Uterus (tissue), 4 donors: Measurements from ENCODE around the gene CLDN1. TPM values are rescaled to one million over a fixed set of nuclear protein-coding genes. Genes with fewer than 3 reads are reported as not detected.

ENCODE experiments used
- DNase-seq, 2 donors: peaks; one replicate each; pipeline ENCODE4 v3.0.0-alpha.2; 2019 to 2020
- H3K27ac ChIP-seq, 2 donors: fragments of 200-600 bp; sonication (generic); 1 replicate in 1 of 2; 2 replicates in 1 of 2; pipeline ENCODE4 v1.5.1; 2016 to 2018
- H3K27me3 ChIP-seq, 2 donors: fragments of 200-600 bp; sonication (generic); one replicate each; pipeline ENCODE4 v1.5.1; 2018 to 2019; ENCODE audit warnings: control low read depth in 1 of 2
- H3K36me3 ChIP-seq, 2 donors: fragments of 200-600 bp; sonication (generic); one replicate each; pipeline ENCODE4 v1.5.1; 2019; ENCODE audit warnings: control low read depth in 1 of 2
- H3K4me1 ChIP-seq, 2 donors: fragments of 200-600 bp; sonication (generic); one replicate each; pipeline ENCODE4 v1.5.1; 2018 to 2019; ENCODE audit warnings: control low read depth in 1 of 2
- H3K4me3 ChIP-seq, 2 donors: fragments of 200-600 bp; sonication (generic); 1 replicate in 1 of 2; 2 replicates in 1 of 2; pipeline ENCODE4 v1.5.1; 2018 to 2019; ENCODE audit warnings: mild to moderate bottlenecking in 1 of 2
- H3K9me3 ChIP-seq, 2 donors: fragments of 200-600 bp; sonication (generic); one replicate each; pipeline ENCODE4 v1.5.1; 2019; ENCODE audit warnings: control low read depth in 1 of 2
- POLR2A ChIP-seq, 2 donors: fragments of 450-650 bp; IDR thresholded peaks; one replicate each; pipeline ENCODE4 v1.6.1; 2016; ENCODE audit warnings: antibody characterized with exemption in 2 of 2, mild to moderate bottlenecking in 1 of 2, moderate library complexity in 1 of 2
- intact Hi-C: fragments of 100-400 bp; cut with DNase I; formaldehyde crosslinking; loops from one replicate; pipeline ENCODE4 v1.15.1; 2023; ENCODE audit warnings: low total_unique reads
- total RNA-seq, 4 donors: library from RNA; depleted of rRNA in 3 of 4; stranded (reverse); fragments of >200 nt in 3 of 4; gene quantifications; one replicate each; pipeline versions ENCODE4 v1.1.0 to v1.2.4, GENCODE V29; 2014 to 2023
- TF ChIP-seq, protein P1 (sequence below), 4 experiments: fragments of 200-600 bp in 2 of 4; fragments of 450-650 bp in 2 of 4; sonication (generic) in 2 of 4; IDR thresholded peaks; one replicate each; pipeline ENCODE4 v1.5.1; 2016 to 2019; ENCODE audit warnings: antibody characterized with exemption in 4 of 4, mild to moderate bottlenecking in 2 of 4, moderate library complexity in 1 of 4
- donor health status: DM: yes; HTN: yes; CAD: no.

Gene CLDN1
- total RNA-seq, 4 donors from 2014 or later: 15.1 to 200 (median 38.6) TPM

DNA sequence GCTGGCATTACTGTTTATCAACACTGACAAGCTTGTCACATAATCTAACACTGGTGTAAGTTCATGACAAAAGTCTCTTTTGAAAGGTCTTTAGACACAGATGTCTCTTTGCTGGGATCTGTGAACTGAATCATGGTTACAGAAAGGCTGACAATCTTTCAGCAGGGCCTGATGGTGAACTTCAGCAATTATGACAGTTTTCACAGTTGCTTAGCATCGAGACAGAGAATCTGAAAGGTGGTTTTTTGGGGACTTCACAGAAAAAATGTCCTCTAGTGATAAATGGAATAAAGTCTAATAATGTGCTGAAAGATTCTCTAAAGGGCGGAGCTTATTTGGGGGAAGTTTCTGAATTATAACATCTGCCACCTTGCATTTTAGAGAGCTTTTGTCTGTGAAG lies 32.3 kb downstream of the CLDN1 start:
- Histone ChIP-seq H3K4me1 (no peaks in the 10 kb centered on the region), H3K4me3 (no peak overlapping the region), H3K9me3 (peaks cover 0 to 11% of the 10 kb centered on the region in 2 donors), H3K27me3 (no peaks in the 10 kb centered on the region), H3K36me3 (no peaks in the 10 kb centered on the region), H3K27ac (no peak overlapping the region)
- TF ChIP-seq POLR2A (IDR thresholded peaks at IDR 0.05): no peak
- TF ChIP-seq, protein P1, sequence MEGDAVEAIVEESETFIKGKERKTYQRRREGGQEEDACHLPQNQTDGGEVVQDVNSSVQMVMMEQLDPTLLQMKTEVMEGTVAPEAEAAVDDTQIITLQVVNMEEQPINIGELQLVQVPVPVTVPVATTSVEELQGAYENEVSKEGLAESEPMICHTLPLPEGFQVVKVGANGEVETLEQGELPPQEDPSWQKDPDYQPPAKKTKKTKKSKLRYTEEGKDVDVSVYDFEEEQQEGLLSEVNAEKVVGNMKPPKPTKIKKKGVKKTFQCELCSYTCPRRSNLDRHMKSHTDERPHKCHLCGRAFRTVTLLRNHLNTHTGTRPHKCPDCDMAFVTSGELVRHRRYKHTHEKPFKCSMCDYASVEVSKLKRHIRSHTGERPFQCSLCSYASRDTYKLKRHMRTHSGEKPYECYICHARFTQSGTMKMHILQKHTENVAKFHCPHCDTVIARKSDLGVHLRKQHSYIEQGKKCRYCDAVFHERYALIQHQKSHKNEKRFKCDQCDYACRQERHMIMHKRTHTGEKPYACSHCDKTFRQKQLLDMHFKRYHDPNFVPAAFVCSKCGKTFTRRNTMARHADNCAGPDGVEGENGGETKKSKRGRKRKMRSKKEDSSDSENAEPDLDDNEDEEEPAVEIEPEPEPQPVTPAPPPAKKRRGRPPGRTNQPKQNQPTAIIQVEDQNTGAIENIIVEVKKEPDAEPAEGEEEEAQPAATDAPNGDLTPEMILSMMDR (IDR thresholded peaks at IDR 0.05): no peak
- no peak for DNase-seq
- intact Hi-C loops: no loop called here

DNA sequence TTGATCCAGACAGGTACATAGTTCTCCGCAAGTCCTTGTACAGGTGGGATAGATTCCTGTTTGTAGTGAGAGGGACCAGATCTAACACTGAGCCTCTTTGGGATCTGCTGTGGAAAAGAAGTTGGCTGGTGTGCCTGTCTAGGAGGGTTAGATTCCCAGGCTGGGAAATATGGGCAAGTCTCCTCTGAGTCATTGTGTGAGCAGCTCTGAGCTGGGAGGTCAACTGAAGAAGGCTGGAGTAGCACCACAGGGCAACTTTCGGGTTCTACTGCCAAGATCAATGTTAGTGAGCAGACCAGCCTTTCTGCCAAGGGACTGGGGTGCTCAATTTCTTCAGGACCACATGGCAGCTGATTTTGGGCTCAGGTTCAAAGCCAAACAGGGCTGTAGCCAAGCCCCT lies 33.4 kb downstream of the CLDN1 start:
- H3K27ac ChIP-seq: no peak overlapping the region
- no peaks in the 10 kb centered on the region for H3K27me3 ChIP-seq
- H3K36me3 ChIP-seq: no peaks in the 10 kb centered on the region
- no peak overlapping the region for H3K4me3 ChIP-seq
- intact Hi-C loops: no loop called here
- H3K4me1 ChIP-seq: no peaks in the 10 kb centered on the region
- no peak for TF ChIP-seq POLR2A (IDR thresholded peaks at IDR 0.05)
- TF ChIP-seq, protein P1 (IDR thresholded peaks at IDR 0.05): no peak
- no peak for DNase-seq
- H3K9me3 ChIP-seq: peaks cover 0 to 11% of the 10 kb centered on the region in 2 donors

DNA sequence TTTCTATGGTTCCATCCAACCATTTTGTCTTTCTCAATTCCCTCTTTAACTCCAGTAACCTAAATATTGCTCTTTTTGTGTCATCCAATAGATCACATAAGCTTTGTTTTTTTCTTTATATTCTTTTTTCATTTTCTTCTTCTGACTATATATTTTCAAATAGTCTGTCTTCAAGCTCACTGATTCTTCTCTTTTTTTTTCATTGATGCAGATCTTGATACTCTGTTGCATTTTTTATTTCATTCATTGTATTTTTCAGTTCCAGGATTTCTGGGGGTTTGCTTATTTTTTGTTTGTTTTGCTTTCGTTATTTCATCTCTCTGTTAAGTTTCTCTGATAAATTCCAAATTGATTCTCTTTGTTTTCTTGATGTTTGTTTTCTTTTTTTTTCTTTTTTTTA lies 36.2 kb downstream of the CLDN1 start:
- DNase-seq: no peak
- no peaks in the 10 kb centered on the region for H3K36me3 ChIP-seq
- no peaks in the 10 kb centered on the region for H3K27me3 ChIP-seq
- TF ChIP-seq, protein P1 (IDR thresholded peaks at IDR 0.05): no peak
- no peak for TF ChIP-seq POLR2A (IDR thresholded peaks at IDR 0.05)
- no peak overlapping the region for H3K27ac ChIP-seq
- intact Hi-C loops: no loop called here
- no peaks in the 10 kb centered on the region for H3K4me1 ChIP-seq
- peaks cover 0 to 11% of the 10 kb centered on the region in 2 donors for H3K9me3 ChIP-seq
- no peak overlapping the region for H3K4me3 ChIP-seq

DNA sequence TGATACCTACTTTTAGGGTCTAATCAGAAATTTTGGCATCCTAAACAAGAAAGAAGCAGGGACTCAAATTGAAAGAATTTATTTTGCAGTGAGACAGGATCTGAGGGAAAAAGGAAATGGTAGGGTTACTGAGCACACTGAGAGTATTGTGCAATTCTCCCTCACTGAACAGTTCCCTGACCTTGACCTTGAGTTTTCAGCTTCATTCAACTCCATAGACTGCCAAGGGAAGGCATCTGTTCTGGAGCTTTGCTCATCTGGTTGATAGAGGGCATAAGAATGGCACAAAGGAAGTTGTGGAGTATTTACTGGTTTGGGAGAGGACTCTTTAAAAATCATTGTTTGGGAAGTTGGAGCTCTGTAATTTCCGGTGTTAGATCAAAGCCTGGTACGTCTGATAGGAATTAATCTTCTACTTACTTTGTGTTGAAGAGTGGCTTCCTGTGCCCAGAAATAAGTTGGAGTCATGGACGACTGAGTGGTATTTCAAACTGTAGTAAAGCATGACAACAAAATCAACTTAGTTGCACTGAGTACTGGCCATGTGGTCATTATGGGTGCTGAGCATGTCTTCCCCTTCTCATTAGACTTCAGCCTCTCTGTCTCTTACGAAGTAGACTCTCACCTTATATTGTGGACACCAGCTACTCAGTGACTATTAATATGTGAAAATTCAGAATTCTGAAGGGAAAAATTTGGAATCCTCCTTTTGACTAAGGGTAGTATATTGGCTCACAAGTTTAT lies 40.8 kb downstream of the CLDN1 start:
- H3K4me1 ChIP-seq: no peaks in the 10 kb centered on the region
- H3K27ac ChIP-seq: no peak overlapping the region
- intact Hi-C loops: no loop called here
- no peak for DNase-seq
- H3K9me3 ChIP-seq: peaks cover 0 to 11% of the 10 kb centered on the region in 2 donors
- TF ChIP-seq, protein P1 (IDR thresholded peaks at IDR 0.05): no peak
- no peak for TF ChIP-seq POLR2A (IDR thresholded peaks at IDR 0.05)
- no peaks in the 10 kb centered on the region for H3K27me3 ChIP-seq
- no peaks in the 10 kb centered on the region for H3K36me3 ChIP-seq
- no peak overlapping the region for H3K4me3 ChIP-seq

DNA sequence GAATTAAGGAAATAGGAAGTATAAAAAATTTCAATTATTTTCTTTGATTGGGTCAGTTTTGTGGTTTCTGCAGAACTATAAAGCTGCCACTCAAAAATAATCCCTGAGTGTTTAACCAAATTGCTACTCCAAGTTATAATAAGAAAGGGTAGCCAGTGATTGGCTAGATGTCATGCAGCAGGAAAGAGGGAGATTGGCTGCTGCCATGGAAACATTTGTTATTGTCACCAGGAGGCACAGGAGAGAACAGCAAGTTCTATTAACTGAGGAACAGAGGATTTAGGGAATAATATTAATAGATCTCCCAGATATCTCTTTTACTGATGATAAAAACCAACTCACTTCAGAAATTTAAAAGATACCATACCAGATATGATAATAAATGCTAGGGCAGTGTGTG lies 42.6 kb downstream of the CLDN1 start:
- no peak for TF ChIP-seq POLR2A (IDR thresholded peaks at IDR 0.05)
- TF ChIP-seq, protein P1 (IDR thresholded peaks at IDR 0.05): no peak
- Histone ChIP-seq H3K36me3 (no peaks in the 10 kb centered on the region), H3K9me3 (no peaks in the 10 kb centered on the region), H3K27ac (no peak overlapping the region), H3K4me3 (no peak overlapping the region), H3K27me3 (no peaks in the 10 kb centered on the region), H3K4me1 (no peaks in the 10 kb centered on the region)
- DNase-seq: no peak
- intact Hi-C loops: no loop called here
